ENCODE measurements around the gene AKAP13.
"Not testable (repeated sequence)": the region's sequence is repeated elsewhere in the genome, so short reads cannot be mapped to it uniquely, and the experiment has no call there.

The AKAP13 gene

DNA sequence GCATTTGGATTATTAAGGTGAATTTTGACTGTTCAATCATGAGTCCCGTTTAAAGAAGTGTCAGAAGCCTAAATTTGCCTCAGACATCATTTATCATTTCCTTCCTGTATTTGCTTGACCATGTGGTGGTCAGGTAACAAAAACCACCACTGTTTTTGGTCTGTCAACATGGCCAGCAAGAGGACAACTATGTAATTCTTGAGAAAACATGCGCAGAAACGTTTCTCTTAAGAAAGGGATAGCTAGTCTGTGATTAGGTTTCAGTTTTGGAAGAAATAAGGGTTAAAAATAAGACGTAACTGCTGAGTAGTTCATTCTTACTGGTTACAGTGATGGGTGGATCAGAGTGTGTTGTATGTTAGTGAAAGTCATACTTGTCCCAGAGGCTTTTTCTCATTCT is 204.5 kb downstream of the AKAP13 start:
- Histone ChIP-seq H3K4me1 (ENCODE audit: insufficient read depth, low read length) (peaks cover 30% of the 10 kb centered on the region), H2AFZ (ENCODE audit: low read depth, low read length) (no peak overlapping the region), H3K36me3 (ENCODE audit: insufficient read depth, low read length) (peaks cover 32% of the 10 kb centered on the region), H3K27me3 (ENCODE audit: insufficient read depth, low read length) (no peaks in the 10 kb centered on the region), H3K9me3 (ENCODE audit: low read length) (peaks cover 3% of the 10 kb centered on the region), H3K4me3 (ENCODE audit: low read length) (no peak overlapping the region)

DNA sequence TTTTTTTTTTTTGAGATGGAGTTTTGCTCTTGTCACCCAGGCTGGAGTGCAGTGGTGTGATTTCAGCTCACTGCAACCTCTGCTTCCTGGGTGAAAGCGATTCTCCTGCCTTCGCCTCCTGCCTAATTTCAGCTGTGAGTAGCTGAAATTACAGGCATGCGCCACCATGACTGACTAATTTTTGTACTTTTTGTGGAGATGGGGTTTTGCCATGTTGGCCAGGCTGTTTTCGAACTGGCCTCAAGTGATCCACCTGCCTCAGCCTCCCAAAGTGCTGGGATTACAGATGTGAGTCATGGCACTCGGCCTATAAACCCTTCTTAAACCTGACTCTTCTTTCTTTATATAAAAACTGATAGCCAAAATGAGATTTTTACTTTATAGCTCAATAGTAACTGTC is 205.8 kb downstream of the AKAP13 start:
- H3K9me3 ChIP-seq (ENCODE audit: low read length); H3K4me3 ChIP-seq (ENCODE audit: low read length); H2AFZ ChIP-seq (ENCODE audit: low read depth, low read length); H3K27me3 ChIP-seq (ENCODE audit: insufficient read depth, low read length): not testable (repeated sequence)
- Histone ChIP-seq H3K36me3 (ENCODE audit: insufficient read depth, low read length) (peaks cover 20% of the 10 kb centered on the region), H3K4me1 (ENCODE audit: insufficient read depth, low read length) (peaks cover 30% of the 10 kb centered on the region)

DNA sequence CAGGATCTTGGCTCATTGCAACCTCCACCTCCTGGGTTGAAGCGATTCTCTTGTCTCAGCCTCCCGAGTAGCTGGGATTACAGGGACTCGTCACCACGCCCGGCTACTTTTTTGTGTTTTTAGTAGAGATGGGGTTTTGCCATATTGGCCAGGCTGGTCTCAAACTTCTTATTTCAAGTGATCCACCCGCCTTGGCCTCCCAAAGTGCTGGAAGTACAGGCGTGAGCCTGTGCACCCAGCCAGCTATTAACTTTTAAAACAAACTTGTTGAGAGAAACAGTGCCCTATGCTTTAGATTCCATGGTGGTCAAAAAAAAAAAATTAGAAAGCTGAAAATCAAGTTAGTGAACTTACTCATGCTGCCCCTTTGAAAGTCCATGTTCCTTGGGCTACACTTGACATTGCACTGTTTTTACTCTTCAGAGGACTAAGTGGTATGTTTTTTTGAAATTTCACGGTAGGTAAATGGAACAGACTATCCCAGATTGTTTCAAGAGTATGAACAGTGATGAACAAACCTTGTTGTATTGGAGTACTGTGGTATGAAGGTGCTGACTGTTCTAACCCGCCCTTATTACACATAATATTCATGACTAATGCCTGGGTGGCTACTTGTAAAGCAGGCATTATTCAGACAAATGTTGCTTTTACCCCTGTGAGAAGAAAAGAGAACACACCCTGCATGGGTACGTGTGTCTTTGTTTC is 207.5 kb downstream of the AKAP13 start:
- H3K4me1 ChIP-seq (ENCODE audit: insufficient read depth, low read length), result peaks cover 40% of the 10 kb centered on the region
- peaks cover 3% of the 10 kb centered on the region for H3K9me3 ChIP-seq (ENCODE audit: low read length)
- H3K4me3 ChIP-seq (ENCODE audit: low read length), result no peak overlapping the region
- peaks cover 10% of the 10 kb centered on the region for H3K36me3 ChIP-seq (ENCODE audit: insufficient read depth, low read length)
- no peak overlapping the region for H2AFZ ChIP-seq (ENCODE audit: low read depth, low read length)
- no peaks in the 10 kb centered on the region for H3K27me3 ChIP-seq (ENCODE audit: insufficient read depth, low read length)

GRCh38 chr15:85588677-85589076 is 208.3 kb downstream of the AKAP13 start:
- H3K4me3 ChIP-seq (ENCODE audit: low read length), result no peak overlapping the region

DNA sequence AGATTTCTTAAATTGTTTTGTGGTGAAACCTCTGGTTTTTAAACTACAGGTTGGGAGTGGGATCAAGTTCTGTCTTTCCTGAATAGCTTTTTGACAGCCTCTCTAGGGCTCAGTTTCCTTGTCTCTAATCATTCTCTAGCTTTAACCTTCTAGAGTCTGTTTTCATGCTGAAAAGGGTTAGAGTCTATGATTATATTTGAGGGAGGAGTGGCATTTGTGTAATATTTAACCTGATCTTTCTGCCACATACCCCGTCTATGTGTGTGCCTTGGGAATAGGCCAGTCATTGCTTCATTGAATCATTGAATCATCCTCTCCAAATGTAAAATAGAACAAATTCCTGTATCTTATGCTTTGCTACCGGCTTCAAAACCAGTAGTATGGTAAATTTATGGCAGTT is 209.4 kb downstream of the AKAP13 start:
- H3K9me3 ChIP-seq (ENCODE audit: low read length), result peaks cover 3% of the 10 kb centered on the region
- H3K27me3 ChIP-seq (ENCODE audit: insufficient read depth, low read length), result no peaks in the 10 kb centered on the region
- peaks cover 21% of the 10 kb centered on the region for H3K4me1 ChIP-seq (ENCODE audit: insufficient read depth, low read length)
- no peak overlapping the region for H2AFZ ChIP-seq (ENCODE audit: low read depth, low read length)
- no peak overlapping the region for H3K4me3 ChIP-seq (ENCODE audit: low read length)
- H3K36me3 ChIP-seq (ENCODE audit: insufficient read depth, low read length), result peaks cover 10% of the 10 kb centered on the region

More at GRCh38 chr15:85588677-85589076, 208.3 kb downstream of the AKAP13 start:
- Histone ChIP-seq H3K36me3 (ENCODE audit: insufficient read depth, low read length) (peaks cover 10% of the 10 kb centered on the region), H3K27me3 (ENCODE audit: insufficient read depth, low read length) (no peaks in the 10 kb centered on the region), H3K4me1 (ENCODE audit: insufficient read depth, low read length) (peaks cover 33% of the 10 kb centered on the region), H3K9me3 (ENCODE audit: low read length) (peaks cover 3% of the 10 kb centered on the region), H2AFZ (ENCODE audit: low read depth, low read length) (no peak overlapping the region)

- no peak overlapping the region for H3K4me3 ChIP-seq (ENCODE audit: low read length)
- H3K4me1 ChIP-seq (ENCODE audit: insufficient read depth, low read length), result peaks cover 10% of the 10 kb centered on the region
- peaks cover 10% of the 10 kb centered on the region for H3K36me3 ChIP-seq (ENCODE audit: insufficient read depth, low read length)
- H3K9me3 ChIP-seq (ENCODE audit: low read length), result peaks cover 3% of the 10 kb centered on the region
- H3K27me3 ChIP-seq (ENCODE audit: insufficient read depth, low read length), result no peaks in the 10 kb centered on the region
- no peak overlapping the region for H2AFZ ChIP-seq (ENCODE audit: low read depth, low read length)
These were observed 211.2 kb downstream of the AKAP13 start for GRCh38 chr15:85591622-85592021.

DNA sequence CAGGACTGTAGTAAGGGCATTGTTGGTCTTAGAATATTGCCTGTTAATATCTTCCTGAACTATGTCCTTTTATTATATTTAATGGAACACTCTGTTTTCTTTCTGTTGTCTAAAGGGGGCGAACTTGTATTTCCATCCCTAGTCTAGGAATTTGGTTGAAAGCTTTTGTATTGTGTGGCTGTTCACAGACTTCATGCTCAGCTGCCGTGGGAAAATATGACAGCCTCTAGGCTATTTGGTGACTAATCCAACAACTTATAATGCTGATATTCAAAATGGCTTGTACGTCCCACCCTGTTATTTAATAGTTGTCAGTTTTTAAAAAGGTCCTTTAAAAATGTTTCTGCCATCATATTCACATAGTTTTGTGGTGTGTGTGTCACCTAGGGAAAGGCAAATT is 211.7 kb downstream of the AKAP13 start:
- Histone ChIP-seq H3K4me1 (ENCODE audit: insufficient read depth, low read length) (peaks cover 10% of the 10 kb centered on the region), H3K36me3 (ENCODE audit: insufficient read depth, low read length) (peaks cover 7% of the 10 kb centered on the region), H3K9me3 (ENCODE audit: low read length) (peaks cover under 1% of the 10 kb centered on the region)

DNA sequence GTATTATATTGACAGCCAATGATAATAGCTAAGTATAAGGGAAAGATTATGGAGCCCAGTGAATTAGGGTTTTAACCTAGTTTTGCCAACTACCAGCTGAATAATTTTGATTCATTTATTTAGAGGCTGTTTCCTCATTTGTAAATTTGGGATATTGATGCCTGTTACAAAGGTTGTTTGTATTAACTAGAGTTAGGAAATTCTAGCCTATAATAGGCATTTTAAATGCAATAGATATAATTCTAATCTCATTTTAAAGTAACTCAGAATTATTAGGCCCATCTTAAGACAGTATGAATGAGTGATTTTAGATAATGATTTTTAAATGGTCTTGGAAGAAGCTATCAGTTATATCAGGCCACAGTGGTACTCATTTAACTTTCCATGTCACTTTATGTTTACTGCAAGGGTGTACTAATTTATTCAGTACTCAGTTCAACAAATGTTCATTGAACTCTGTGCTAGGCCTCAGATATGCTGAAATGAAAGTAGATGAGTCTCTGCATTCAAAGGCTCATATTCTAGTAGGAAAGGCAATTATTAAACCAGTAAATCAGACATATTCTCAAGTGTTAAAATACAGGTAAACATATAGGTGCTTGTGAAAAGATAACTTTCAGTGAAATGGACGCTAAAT is 213.5 kb downstream of the AKAP13 start:
- Histone ChIP-seq H3K4me3 (ENCODE audit: low read length) (no peak overlapping the region), H2AFZ (ENCODE audit: low read depth, low read length) (no peak overlapping the region), H3K4me1 (ENCODE audit: insufficient read depth, low read length) (peaks cover 26% of the 10 kb centered on the region), H3K36me3 (ENCODE audit: insufficient read depth, low read length) (no peaks in the 10 kb centered on the region), H3K9me3 (ENCODE audit: low read length) (no peaks in the 10 kb centered on the region), H3K27me3 (ENCODE audit: insufficient read depth, low read length) (no peaks in the 10 kb centered on the region)

More for the DNA sequence above, 211.7 kb downstream of the AKAP13 start:
- Histone ChIP-seq H3K4me3 (ENCODE audit: low read length) (no peak overlapping the region), H3K27me3 (ENCODE audit: insufficient read depth, low read length) (no peaks in the 10 kb centered on the region), H2AFZ (ENCODE audit: low read depth, low read length) (no peak overlapping the region)

DNA sequence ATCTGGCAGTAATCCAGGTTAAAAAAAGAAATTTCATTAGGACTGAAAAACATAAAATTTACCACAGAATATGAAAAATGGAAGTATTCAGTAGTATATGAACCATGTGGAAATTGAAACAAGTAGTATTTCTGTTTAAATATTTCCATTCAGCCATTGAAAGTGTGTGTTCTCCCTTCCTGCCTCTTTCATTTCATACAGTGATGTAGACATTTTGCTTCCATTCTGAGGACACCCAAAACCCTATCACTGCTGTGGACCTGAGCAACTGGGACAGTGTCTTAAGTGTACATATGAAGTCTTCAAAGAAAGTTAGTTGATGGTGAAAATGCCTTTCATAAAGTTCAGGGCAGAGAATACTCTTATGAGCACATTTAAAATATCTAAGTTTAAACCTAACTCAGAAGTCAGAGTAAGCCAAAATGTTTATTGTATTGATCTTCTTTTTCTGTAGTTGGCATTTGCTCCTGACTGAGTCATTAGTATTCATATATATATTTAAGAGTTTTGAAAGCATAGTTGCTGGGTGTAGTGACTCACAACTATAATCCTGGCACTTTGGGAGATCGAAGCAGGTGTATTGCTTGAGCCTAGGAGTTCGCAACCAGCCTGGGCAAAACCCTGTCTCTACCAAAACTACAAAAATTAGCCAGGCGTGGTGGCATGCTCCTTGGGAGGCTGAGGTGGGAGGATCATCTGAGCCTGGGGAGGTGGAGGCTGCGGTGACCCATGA is 215.6 kb downstream of the AKAP13 start:
- H3K36me3 ChIP-seq (ENCODE audit: insufficient read depth, low read length), result no peaks in the 10 kb centered on the region
- no peaks in the 10 kb centered on the region for H3K9me3 ChIP-seq (ENCODE audit: low read length)
- H2AFZ ChIP-seq (ENCODE audit: low read depth, low read length), result no peak overlapping the region
- peaks cover 37% of the 10 kb centered on the region for H3K4me1 ChIP-seq (ENCODE audit: insufficient read depth, low read length)
- no peaks in the 10 kb centered on the region for H3K27me3 ChIP-seq (ENCODE audit: insufficient read depth, low read length)
- H3K4me3 ChIP-seq (ENCODE audit: low read length), result no peak overlapping the region

- Histone ChIP-seq H3K4me3 (ENCODE audit: low read length) (no peak overlapping the region), H3K9me3 (ENCODE audit: low read length) (no peaks in the 10 kb centered on the region), H3K4me1 (ENCODE audit: insufficient read depth, low read length) (peaks cover 29% of the 10 kb centered on the region), H2AFZ (ENCODE audit: low read depth, low read length) (no peak overlapping the region), H3K36me3 (ENCODE audit: insufficient read depth, low read length) (no peaks in the 10 kb centered on the region), H3K27me3 (ENCODE audit: insufficient read depth, low read length) (no peaks in the 10 kb centered on the region)
These were observed 216.9 kb downstream of the AKAP13 start for GRCh38 chr15:85597155-85597815.

GRCh38 chr15:85598219-85598618 is 217.8 kb downstream of the AKAP13 start:
- Histone ChIP-seq H3K36me3 (ENCODE audit: insufficient read depth, low read length) (peaks cover 4% of the 10 kb centered on the region), H3K4me1 (ENCODE audit: insufficient read depth, low read length) (peaks cover 27% of the 10 kb centered on the region), H3K4me3 (ENCODE audit: low read length) (no peak overlapping the region), H3K9me3 (ENCODE audit: low read length) (no peaks in the 10 kb centered on the region), H2AFZ (ENCODE audit: low read depth, low read length) (no peak overlapping the region), H3K27me3 (ENCODE audit: insufficient read depth, low read length) (no peaks in the 10 kb centered on the region)

DNA sequence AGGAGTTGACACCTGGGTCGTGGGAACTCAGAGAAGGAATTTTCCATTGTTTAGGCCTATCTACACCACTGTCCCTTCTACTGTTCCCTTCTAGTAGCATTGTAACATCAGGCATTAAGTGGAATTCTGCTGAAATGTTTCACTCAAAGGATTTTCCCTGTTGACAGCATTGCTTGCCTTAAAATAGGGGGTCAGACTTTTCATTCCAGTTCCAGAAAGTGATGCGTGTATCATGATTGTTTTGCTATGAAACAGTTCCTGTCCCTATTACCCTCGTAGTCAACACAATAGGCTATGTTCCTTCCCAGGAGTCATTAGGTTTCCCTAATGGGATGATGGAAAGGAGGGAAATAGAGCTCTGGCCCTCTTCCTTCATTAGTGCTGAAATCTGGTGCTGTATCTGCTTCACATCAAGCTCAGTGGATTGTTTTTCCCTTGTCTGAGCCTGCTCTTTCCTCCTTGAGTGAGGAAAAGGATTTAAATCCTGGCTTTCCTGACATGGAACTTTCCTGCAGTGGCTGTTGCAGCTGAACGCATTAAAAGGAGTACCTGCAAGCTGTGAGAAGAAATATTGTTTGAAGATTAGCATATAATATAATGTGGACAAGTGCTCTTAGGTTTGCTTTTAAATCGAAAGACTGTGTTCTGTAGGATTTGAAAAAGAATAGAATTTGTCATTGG is 218.5 kb downstream of the AKAP13 start:
- no peaks in the 10 kb centered on the region for H3K9me3 ChIP-seq (ENCODE audit: low read length)
- no peaks in the 10 kb centered on the region for H3K27me3 ChIP-seq (ENCODE audit: insufficient read depth, low read length)
- peaks cover 27% of the 10 kb centered on the region for H3K4me1 ChIP-seq (ENCODE audit: insufficient read depth, low read length)
- no peak overlapping the region for H2AFZ ChIP-seq (ENCODE audit: low read depth, low read length)
- no peak overlapping the region for H3K4me3 ChIP-seq (ENCODE audit: low read length)
- H3K36me3 ChIP-seq (ENCODE audit: insufficient read depth, low read length), result peaks cover 7% of the 10 kb centered on the region

Measured in neuron (in vitro differentiated cells).